IgD-negative memory B cell (primary cell): Measurements from ENCODE around the gene PKP4. TPM values are rescaled to one million over a fixed set of nuclear protein-coding genes. Genes with fewer than 3 reads are reported as not detected.

Experiments
- H3K27ac Mint-ChIP-seq, 3 donors: one replicate each; pipeline ENCODE4 v1.8.0; 2020 to 2022; ENCODE audit warnings: mild to moderate bottlenecking in 3 of 3, mixed read lengths in 3 of 3, moderate library complexity in 1 of 3
- H3K27me3 Mint-ChIP-seq: one replicate; pipeline ENCODE4 v1.8.0; 2021; ENCODE audit warnings: mixed read lengths
- H3K36me3 Mint-ChIP-seq: one replicate; pipeline ENCODE4 v1.8.0; 2020; ENCODE audit warnings: mild to moderate bottlenecking, mixed read lengths
- H3K4me1 Mint-ChIP-seq, 3 donors: one replicate each; pipeline ENCODE4 v1.8.0; 2020 to 2022; ENCODE audit warnings: mixed read lengths in 3 of 3, mild to moderate bottlenecking in 1 of 3
- H3K4me3 Mint-ChIP-seq, 4 donors: one replicate each; pipeline ENCODE4 v1.8.0; 2020 to 2022; ENCODE audit warnings: mild to moderate bottlenecking in 4 of 4, mixed read lengths in 4 of 4, moderate library complexity in 3 of 4
- H3K9me3 Mint-ChIP-seq, 3 donors: one replicate each; pipeline ENCODE4 v1.8.0; 2020 to 2021; ENCODE audit warnings: mixed read lengths in 3 of 3, mild to moderate bottlenecking in 1 of 3
- polyA plus RNA-seq: library from polyadenylated mRNA; unstranded; fragments of 300-500 nt; fragmentation: Illumina TruSeq; gene quantifications from one replicate; pipeline ENCODE4 v1.2.3, GENCODE V29; 2021

PKP4 gene
- polyA plus RNA-seq, 1 donor from 2014 or later, result 0.45 TPM

DNA sequence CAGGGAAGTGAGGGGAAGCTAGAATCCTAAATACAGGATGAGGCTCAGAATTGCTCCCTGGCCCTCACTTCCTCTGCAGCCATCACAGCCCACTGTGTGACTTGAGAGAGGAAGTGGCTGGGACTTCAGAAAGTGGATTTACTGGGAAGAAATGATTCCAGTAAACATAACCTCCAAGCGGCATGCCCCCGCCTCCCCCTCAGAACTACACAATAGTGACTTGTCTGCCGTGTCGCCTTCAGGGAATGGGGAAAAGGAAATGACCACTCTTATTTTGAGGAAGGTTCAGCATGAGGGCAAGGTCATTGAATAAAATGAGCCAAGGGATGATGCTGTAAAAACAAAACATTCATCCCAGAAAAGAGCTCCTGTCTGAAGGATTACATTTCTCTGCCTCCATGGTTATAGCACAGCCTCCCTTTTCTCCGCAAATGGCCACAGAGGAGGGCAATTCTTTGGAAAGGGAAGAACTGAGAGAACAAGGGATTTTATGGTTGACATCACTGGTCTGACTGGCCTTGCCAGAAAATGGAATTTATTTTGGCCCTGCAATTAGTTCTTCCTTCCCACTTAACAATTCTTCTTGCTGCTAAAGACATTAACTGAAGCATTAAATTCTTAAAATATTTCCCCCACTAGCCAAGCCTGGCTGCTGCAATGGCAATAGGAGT is 259.5 kb downstream of the PKP4 start:
- H3K27me3 Mint-ChIP-seq, result peaks cover 12% of the 10 kb centered on the region
- no peak overlapping the region for H3K4me3 Mint-ChIP-seq
- H3K36me3 Mint-ChIP-seq, result peaks cover 2% of the 10 kb centered on the region
- H3K27ac Mint-ChIP-seq, result no peak overlapping the region
- peaks cover 0 to 12% (median 2%) of the 10 kb centered on the region in 3 donors for H3K9me3 Mint-ChIP-seq
- H3K4me1 Mint-ChIP-seq, result no peaks in the 10 kb centered on the region

DNA sequence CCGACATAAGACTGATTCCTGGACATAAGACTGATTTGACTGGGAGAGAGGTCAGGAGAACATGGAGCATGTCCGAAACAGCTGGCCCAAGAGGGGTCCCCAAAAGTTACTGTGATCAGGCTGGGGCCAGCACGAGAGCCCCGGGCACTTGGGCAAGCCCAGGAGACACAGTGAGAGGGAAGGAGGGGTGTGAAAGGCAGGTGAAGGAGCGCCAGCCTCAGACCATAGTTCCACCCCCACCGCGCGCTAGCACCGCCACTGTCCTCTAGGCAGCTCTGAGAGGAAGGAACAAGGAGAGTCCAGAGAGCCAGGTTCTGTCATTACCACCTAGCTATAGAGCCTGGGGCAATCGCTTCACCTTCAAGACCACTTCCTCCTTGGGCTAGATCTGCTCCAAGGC is 260.2 kb downstream of the PKP4 start:
- peaks cover 0 to 12% (median 2%) of the 10 kb centered on the region in 3 donors for H3K9me3 Mint-ChIP-seq
- no peaks in the 10 kb centered on the region for H3K4me1 Mint-ChIP-seq
- no peak overlapping the region for H3K4me3 Mint-ChIP-seq
- H3K27ac Mint-ChIP-seq, result no peak overlapping the region
- H3K27me3 Mint-ChIP-seq, result peaks cover 14% of the 10 kb centered on the region
- peaks cover 2% of the 10 kb centered on the region for H3K36me3 Mint-ChIP-seq

DNA sequence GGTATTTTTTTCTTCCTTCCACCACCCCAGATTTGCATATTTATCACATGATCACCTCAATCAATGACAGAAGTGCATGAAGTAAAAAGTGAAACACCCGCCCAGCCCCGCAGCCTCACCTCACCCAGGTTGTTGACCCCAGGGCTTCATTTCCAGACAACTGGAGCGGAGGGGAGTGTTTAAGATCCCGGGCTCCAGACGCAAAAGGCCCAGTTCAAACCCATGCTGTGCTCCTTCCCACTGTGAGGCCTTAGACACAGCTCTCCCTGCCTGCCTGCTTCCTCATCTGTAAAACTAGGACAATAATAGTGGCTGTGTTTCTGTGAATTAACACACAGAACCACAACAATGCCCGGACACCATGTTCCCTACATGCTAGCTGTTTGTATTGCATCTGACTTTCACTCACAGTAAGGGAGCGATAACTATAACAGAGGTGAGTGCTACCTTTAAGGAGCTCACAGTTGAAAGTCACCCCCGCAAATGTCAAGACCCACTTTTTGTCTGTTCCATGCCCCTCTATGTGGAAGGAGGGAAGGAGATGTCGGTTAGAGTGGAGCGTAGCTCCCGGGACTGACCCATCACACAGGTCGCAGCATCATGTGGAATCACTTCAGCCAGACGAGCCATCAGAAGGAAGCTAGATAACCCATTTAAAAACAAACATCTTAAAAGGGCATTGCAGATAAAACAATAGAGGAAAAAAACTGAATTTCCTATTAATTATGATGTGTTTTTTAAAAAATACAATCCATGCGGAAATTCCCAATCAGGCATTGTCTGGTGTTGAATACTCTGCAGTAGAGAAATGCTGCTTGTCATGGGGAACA is 260.8 kb downstream of the PKP4 start:
- Mint-ChIP-seq H3K36me3 (peaks cover 2% of the 10 kb centered on the region), H3K4me3 (no peak overlapping the region), H3K27me3 (peaks cover 12% of the 10 kb centered on the region), H3K27ac (no peak overlapping the region), H3K4me1 (no peaks in the 10 kb centered on the region), H3K9me3 (peaks cover 0 to 10% (median 2%) of the 10 kb centered on the region in 3 donors)

DNA sequence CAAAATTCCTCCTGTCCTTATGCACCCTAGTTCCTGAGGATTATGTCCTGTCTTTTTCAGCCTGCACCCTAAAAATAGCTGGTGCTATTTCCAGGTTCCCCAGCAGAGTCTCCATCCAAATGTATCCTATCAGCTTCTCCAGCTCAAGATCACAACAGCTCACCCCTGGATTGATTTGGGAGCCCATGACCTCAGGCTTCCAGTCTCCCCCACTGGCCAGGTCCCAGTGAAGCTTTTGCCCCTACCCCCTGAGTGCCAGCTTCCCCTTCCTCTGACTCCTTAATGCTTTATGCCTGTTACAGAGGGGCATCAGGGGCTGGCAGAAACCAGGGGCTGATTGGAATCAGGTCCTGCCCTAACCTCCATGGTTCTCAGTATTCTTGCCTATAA is 261.4 kb downstream of the PKP4 start:
- Mint-ChIP-seq H3K27ac (no peak overlapping the region), H3K4me1 (no peaks in the 10 kb centered on the region), H3K9me3 (peaks cover 0 to 7% (median under 1%) of the 10 kb centered on the region in 3 donors), H3K36me3 (peaks cover 2% of the 10 kb centered on the region), H3K27me3 (peaks cover 12% of the 10 kb centered on the region), H3K4me3 (no peak overlapping the region)

DNA sequence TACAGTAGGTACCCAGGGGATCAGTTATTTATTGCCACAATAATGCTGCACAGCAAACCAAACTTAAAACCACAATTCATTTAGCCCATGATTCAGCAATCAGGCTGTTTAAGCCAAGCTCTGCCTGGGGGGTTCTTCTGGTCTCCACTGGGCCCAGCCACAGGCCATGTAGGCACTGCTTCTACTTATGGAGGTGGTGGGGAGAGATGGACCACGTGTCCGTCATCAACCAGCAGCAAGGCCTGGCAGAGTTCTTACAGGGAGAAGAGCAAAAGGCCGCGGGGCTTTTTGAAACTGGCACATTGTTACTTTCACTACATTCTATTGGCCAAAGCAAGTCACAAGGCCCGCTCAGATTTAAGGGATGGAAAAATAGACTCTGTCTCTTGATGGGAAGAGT is 262.1 kb downstream of the PKP4 start:
- peaks cover 9% of the 10 kb centered on the region for H3K27me3 Mint-ChIP-seq
- H3K27ac Mint-ChIP-seq, result no peak overlapping the region

DNA sequence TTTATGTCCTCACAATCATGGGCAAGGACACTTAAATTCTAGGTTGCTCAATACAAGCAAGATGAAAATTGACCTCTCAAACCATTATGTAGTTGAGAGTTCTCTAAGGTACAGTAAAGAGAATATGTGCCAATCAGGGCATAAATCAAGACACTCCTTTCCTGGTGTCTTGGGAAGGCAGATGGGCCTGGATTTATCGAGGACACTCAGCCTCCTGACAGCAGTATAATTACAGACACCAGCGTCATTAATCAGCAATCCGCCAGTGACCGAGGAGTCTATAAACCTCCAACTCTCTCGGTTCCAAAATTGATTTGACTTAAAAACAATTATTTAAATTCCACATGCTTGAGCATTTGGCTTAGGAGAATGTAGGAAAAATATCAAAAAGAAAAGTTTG is 262.7 kb downstream of the PKP4 start:
- Mint-ChIP-seq H3K36me3 (no peaks in the 10 kb centered on the region), H3K27ac (no peak overlapping the region), H3K9me3 (no peaks in the 10 kb centered on the region), H3K27me3 (peaks cover 6% of the 10 kb centered on the region), H3K4me3 (no peak overlapping the region), H3K4me1 (no peaks in the 10 kb centered on the region)

More for the DNA sequence above, 262.1 kb downstream of the PKP4 start:
- H3K9me3 Mint-ChIP-seq, result peaks cover 0 to under 1% (median 0%) of the 10 kb centered on the region in 3 donors
- H3K4me1 Mint-ChIP-seq, result no peaks in the 10 kb centered on the region
- H3K4me3 Mint-ChIP-seq, result no peak overlapping the region
- peaks cover 2% of the 10 kb centered on the region for H3K36me3 Mint-ChIP-seq

DNA sequence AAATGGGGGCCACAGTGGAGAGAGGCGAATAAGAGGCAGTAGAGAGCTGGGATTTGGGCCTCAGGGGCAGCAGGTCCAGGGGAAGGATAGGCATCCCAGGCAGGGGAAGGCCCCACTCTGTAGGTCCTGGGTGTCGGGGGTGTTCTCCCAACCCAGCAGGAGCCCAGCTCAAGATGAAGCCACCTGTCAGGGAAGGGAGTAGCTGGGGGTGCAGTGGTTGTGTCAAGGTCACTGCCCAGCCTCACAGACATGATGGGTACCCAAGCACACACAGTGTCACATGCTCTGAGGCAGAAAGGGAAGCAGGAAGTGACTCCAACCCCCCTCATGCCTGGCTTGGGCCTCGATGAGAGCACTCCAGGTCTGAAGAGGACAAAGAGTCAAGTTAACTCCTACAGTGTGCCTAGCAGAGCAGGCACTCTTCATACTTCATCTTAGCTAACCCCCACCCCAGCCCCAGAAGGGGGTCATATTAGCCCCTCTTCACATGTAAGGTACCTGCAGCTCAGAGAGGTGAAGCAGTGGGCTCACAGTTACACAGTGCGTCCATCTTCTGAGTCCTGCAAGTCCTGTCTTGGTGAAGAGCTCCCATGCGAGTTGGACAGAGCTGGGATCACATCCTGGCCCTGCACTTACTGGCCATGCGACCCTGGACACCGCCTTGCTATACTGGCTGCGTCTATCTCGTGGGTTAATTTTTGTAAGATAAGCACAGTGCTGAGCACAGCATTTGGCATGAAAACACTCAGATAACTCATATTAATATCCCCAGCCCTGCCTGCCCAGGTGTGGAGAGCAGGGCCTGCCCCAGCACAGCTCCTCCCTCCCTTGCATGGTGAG is 265.7 kb downstream of the PKP4 start:
- no peaks in the 10 kb centered on the region for H3K4me1 Mint-ChIP-seq
- no peaks in the 10 kb centered on the region for H3K36me3 Mint-ChIP-seq
- peaks cover 6% of the 10 kb centered on the region for H3K27me3 Mint-ChIP-seq
- no peaks in the 10 kb centered on the region for H3K9me3 Mint-ChIP-seq
- H3K27ac Mint-ChIP-seq, result no peak overlapping the region
- no peak overlapping the region for H3K4me3 Mint-ChIP-seq

DNA sequence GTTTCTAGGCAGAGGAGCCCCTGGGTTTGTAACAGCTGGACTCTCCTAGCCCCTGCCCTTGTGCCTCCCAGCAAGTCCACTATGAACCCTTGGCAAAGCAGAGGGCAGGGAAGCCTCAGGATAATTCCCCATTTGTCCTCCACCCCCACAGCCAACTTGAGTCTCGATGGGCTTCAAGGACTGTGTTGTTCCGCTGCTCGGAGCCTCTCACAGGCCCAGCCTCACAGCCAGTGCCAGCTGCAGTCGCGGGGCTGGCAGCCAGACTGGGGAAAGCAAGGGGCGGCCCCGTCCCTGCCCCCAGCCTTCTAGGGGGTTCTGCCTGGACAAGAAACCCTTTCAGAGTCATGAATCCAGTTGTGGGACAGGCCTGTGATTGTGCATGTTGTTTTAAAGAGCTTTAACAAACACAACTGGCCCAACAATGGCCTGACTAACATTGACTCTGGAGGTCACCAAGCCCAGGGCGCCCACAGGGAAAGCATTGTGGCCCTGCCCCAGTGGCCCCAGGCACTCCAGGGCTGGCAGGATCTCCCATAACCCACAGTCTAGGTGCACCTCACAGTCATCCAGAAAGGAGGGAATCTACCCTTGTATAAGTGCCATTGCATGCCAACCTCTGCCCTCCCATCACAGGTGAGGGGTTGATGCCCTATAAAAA is 266.6 kb downstream of the PKP4 start:
- H3K4me1 Mint-ChIP-seq, result no peaks in the 10 kb centered on the region
- no peak overlapping the region for H3K27ac Mint-ChIP-seq

DNA sequence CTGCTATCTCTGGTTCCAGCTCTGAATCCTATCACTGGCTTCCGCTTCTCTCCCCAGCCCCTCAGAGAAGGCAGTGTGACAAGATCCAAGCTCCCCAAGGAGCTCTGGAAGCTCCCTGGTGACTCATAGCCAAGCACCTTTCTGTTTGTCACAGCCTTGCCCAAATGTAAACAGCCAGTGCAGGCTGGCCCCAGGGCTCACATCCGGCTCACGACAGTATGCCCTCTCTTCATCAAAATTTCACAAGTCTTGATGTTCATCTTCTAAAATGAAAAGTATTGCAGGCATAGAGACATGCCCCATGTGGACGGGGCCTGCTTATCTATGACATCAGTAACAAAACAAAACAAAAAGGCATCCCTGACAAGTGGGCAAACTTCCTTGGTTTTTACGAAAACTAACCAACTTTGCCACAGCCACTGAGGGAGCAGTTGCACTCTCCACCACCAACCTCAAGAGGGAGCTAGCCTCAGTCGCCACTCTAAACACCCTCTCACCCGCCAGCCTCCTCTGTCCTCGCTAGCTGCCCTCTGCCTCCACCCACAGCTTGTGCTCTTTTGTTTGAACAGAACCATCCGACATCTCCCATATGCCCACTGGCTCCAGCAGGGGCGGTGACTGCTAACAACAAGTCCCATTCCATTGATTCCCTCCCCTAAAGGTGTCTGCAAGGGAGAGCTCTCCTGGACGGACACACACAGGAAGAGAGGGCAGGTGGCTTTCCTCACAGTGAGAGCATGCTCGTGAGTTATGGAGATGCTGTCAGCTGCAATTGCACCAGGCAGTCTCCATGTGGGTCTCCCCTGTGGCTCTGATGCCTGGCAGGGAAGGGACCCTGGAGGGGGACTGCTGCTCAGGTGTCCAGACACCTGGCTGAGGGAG is 267.4 kb downstream of the PKP4 start:
- H3K27me3 Mint-ChIP-seq, result peaks cover 6% of the 10 kb centered on the region
- H3K4me1 Mint-ChIP-seq, result no peaks in the 10 kb centered on the region
- H3K9me3 Mint-ChIP-seq, result no peaks in the 10 kb centered on the region
- H3K27ac Mint-ChIP-seq, result no peak overlapping the region
- H3K36me3 Mint-ChIP-seq, result no peaks in the 10 kb centered on the region
- H3K4me3 Mint-ChIP-seq, result no peak overlapping the region

More for the DNA sequence above, 266.6 kb downstream of the PKP4 start:
- no peaks in the 10 kb centered on the region for H3K36me3 Mint-ChIP-seq
- H3K9me3 Mint-ChIP-seq, result no peaks in the 10 kb centered on the region
- peaks cover 6% of the 10 kb centered on the region for H3K27me3 Mint-ChIP-seq
- H3K4me3 Mint-ChIP-seq, result no peak overlapping the region

DNA sequence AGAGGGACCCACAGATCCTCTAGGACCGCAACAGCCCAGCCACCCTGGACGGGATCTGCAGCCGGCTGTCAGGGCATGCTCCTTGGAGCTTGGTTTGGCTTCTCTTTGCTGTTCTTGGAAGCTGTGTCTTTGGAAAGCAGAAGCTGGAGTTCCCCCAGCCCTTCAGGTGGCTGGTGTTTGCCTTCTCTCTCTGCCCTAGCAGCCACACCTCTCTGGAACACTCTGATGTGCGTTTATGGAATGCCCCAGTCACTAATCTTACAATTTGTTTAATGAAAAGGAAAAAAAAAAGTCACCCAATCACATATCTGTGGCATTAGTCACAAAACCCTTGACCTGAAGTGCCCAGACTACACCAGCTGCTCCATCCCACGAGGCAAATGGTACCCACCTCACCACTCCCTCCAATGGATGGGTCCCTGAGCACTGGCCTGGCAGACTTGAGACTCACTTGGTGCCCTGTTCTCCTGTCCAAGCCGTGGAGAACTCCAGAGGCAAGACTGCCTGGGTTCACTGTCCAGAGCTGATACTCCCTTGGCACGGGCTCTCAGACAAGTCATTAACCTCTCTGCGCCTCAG is 268.1 kb downstream of the PKP4 start:
- Mint-ChIP-seq H3K36me3 (no peaks in the 10 kb centered on the region), H3K4me3 (no peak overlapping the region), H3K27ac (no peak overlapping the region), H3K27me3 (peaks cover 6% of the 10 kb centered on the region), H3K4me1 (no peaks in the 10 kb centered on the region), H3K9me3 (no peaks in the 10 kb centered on the region)

DNA sequence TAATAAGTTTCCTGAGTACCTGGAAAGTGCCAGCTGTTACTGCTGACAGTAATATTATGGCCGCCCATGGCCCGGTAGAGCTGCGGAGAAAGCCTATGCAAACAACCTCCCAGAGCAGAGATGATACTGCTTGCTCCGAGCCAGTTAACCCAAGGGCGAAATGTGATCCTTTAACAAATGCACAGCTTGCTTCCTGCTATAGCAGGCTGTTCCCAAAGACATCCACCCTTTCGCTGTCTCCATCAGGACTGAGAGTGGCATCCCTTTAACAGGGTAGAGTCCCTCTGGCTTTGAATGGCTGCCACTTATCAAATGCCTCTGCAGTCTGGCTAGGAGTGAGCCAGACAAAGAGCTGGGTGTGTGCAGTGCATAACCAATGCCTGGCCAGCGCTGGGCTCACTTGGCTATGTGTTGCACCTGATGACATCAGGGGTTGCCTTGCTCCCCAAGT is 268.7 kb downstream of the PKP4 start:
- H3K4me1 Mint-ChIP-seq, result no peaks in the 10 kb centered on the region
- peaks cover 4% of the 10 kb centered on the region for H3K27me3 Mint-ChIP-seq
- no peaks in the 10 kb centered on the region for H3K36me3 Mint-ChIP-seq
- peak overlapping the region in 1 of 4 donors; percentile 12 for H3K4me3 Mint-ChIP-seq
- H3K27ac Mint-ChIP-seq, result no peak overlapping the region
- no peaks in the 10 kb centered on the region for H3K9me3 Mint-ChIP-seq

DNA sequence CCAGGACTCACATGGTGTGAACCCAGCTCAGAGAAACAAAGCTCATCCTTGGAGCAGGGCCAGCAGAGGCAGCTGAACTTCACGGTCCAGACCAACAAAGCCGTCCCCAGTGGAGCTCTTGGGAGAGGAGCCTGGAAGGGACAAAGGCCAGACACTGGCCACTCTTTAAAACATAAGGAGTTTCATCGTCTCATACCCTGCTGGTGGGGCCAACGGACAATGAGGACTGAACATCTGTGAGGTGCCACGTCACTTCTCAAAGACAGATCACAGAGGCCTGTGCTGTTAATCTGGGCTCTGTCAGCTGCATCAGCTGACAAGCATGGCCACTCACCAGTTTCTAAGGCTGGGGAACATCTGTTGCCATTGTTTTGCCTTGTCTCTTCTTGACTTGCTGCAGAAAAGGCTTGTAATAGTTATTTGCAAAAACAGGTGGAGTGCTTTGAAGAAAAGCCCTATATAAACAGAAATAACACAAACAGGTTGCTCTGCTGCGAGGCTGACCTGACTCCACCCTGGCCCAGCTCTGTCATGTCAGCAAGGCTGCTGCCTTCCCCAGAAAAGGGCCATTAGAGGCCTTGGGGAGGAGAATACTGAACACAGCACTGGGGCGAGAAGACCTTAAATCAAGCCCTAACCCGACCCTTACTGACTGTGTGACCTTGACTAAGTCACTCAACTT is 270.3 kb downstream of the PKP4 start:
- no peaks in the 10 kb centered on the region for H3K9me3 Mint-ChIP-seq
- no peaks in the 10 kb centered on the region for H3K4me1 Mint-ChIP-seq
- H3K36me3 Mint-ChIP-seq, result no peaks in the 10 kb centered on the region
- no peak overlapping the region for H3K27ac Mint-ChIP-seq
- H3K4me3 Mint-ChIP-seq, result no peak overlapping the region
- peaks cover 6% of the 10 kb centered on the region for H3K27me3 Mint-ChIP-seq

DNA sequence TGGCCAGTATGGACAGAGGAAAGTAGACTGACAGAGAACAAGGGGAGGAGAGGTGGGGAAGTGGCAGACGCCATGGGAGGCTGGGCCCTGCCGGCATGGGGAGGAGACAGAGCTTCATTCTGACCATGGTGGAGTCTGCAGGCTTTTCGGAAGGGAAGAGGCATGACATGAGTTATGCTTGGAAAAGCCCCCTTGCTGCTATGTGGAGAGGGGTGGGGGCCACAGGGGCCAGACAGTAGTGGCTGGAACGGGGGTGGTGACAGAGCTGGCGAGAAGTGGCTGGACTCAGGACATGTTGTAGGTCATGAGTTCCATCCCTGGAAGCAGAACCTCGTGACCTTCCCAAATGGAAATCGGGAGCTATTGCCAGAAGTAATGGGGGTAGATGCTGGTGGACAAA is 271.7 kb downstream of the PKP4 start:
- Mint-ChIP-seq H3K27ac (no peak overlapping the region), H3K4me1 (no peaks in the 10 kb centered on the region), H3K4me3 (no peak overlapping the region), H3K36me3 (no peaks in the 10 kb centered on the region), H3K27me3 (peaks cover 6% of the 10 kb centered on the region), H3K9me3 (no peaks in the 10 kb centered on the region)
